HepG2 (cell line): ENCODE results near the gene PIK3CB.

Experiments used
- RFX1 ChIP-seq: fragments of 450-650 bp; IDR thresholded peaks from 2 replicates; pipeline ENCODE4 v1.6.1; 2017
- TAF1 ChIP-seq: sonication (generic); formaldehyde crosslinking; IDR thresholded peaks from 2 replicates; pipeline ENCODE4 v1.4.0; 2020; ENCODE audit warnings: missing genetic modification reagents

GRCh38 chr3:138776961-138777360, 57.8 kb downstream of the PIK3CB start:
- TF ChIP-seq RFX1 (no peak), TAF1 (CRISPR knock-in tag) (no peak)
